ENCODE data around the gene C2CD2. TPM values are rescaled to one million over a fixed set of nuclear protein-coding genes. Genes with fewer than 3 reads are reported as not detected.

C2CD2 gene
- total RNA-seq, 2 donors from 2014 or later, result 13.3 to 16.1 TPM

GRCh38 chr21:41837756-41838297 is 116.0 kb downstream of the C2CD2 start:
- no peak for DNase-seq
- no peaks in the 10 kb centered on the region for H3K36me3 ChIP-seq

GRCh38 chr21:41836166-41837015 is 117.4 kb downstream of the C2CD2 start:
- no peak overlapping the region for H3K4me3 ChIP-seq
- H3K4me1 ChIP-seq, result no peaks in the 10 kb centered on the region
- no peak for DNase-seq
- H3K27me3 ChIP-seq, result no peaks in the 10 kb centered on the region
- H3K36me3 ChIP-seq, result no peaks in the 10 kb centered on the region
- no peak for TF ChIP-seq CTCF (IDR thresholded peaks at IDR 0.05)
- H3K27ac ChIP-seq, result no peak overlapping the region
- intact Hi-C loops (cut with DNase I), result no loop called here
- no peak overlapping the region for H3K9ac ChIP-seq (ENCODE audit: low read depth in 2 of 2, low read length in 2 of 2)
- no peaks in the 10 kb centered on the region for H3K9me3 ChIP-seq

More at GRCh38 chr21:41837756-41838297, 116.0 kb downstream of the C2CD2 start:
- Histone ChIP-seq H3K9me3 (no peaks in the 10 kb centered on the region), H3K9ac (ENCODE audit: low read depth in 2 of 2, low read length in 2 of 2) (no peak overlapping the region), H3K4me1 (no peaks in the 10 kb centered on the region), H3K4me3 (no peak overlapping the region), H3K27ac (no peak overlapping the region), H3K27me3 (no peaks in the 10 kb centered on the region)
- intact Hi-C loops (cut with DNase I), result no loop called here
- TF ChIP-seq CTCF (IDR thresholded peaks at IDR 0.05), result no peak

- no peaks in the 10 kb centered on the region for H3K27me3 ChIP-seq
- no peak for DNase-seq
- intact Hi-C loops (cut with DNase I), result no loop called here
- H3K9me3 ChIP-seq, result no peaks in the 10 kb centered on the region
- H3K27ac ChIP-seq, result no peak overlapping the region
- no peak overlapping the region for H3K4me3 ChIP-seq
- no peaks in the 10 kb centered on the region for H3K36me3 ChIP-seq
- TF ChIP-seq CTCF (IDR thresholded peaks at IDR 0.05), result no peak
- no peak overlapping the region for H3K9ac ChIP-seq (ENCODE audit: low read depth in 2 of 2, low read length in 2 of 2)
- H3K4me1 ChIP-seq, result no peaks in the 10 kb centered on the region
Measured at GRCh38 chr21:41835711-41836154, 118.1 kb downstream of the C2CD2 start.

Other genes starting within 250 kb of the C2CD2 start
- 10 to 100 TPM; 10.1 to 10.5 TPM for gene RIPK4, start 187.0 kb downstream of the C2CD2 start, total RNA-seq
- 1 to 10 TPM; 3.2 to 6.3 TPM for gene PRDM15, start 74.7 kb downstream of the C2CD2 start, total RNA-seq
- gene ZBTB21, start 56.3 kb upstream of the C2CD2 start, total RNA-seq, result 10 to 100 TPM; 10.2 to 15.1 TPM
- gene UMODL1, start 117.3 kb upstream of the C2CD2 start, total RNA-seq, result under 1 TPM; 0.35 to 0.37 TPM

All from colonic mucosa (tissue), 4 donors.